Loucy (cell line): ENCODE data around the gene EPHB1.

ENCODE experiments used
- EZH2phosphoT487 ChIP-seq: fragments of 200-600 bp; IDR thresholded peaks from 2 replicates; pipeline ENCODE4 v1.6.1; 2018; ENCODE audit warnings: antibody characterized with exemption, mild to moderate bottlenecking, moderate library complexity, borderline replicate concordance
- TF ChIP-seq, protein P1 (sequence below): fragments of 200-600 bp; sonication (generic); conservative IDR thresholded peaks from 2 replicates; pipeline ENCODE4 v1.5.1; 2014; ENCODE audit warnings: mild to moderate bottlenecking, antibody characterized with exemption, low read length

DNA sequence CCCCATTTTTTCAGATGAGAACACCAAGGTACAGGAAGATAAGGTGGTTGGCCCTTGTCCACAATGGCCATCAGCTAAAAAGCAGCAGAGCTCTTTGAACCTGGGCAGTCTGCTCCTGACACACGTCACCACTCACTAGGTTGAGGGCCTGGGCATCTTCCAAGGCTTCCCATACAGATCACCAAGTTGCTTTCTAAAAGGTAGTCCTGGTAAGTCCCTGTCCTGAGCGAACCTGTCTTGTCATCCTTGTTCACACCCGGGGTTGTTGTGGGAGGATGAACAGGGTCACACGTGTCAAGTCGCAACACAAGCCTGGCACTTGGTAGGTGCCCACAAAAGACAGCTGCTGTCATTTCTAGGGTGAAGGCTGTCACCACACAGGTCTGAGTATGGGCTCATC lies 260.4 kb downstream of the EPHB1 start:
- TF ChIP-seq, protein P1, sequence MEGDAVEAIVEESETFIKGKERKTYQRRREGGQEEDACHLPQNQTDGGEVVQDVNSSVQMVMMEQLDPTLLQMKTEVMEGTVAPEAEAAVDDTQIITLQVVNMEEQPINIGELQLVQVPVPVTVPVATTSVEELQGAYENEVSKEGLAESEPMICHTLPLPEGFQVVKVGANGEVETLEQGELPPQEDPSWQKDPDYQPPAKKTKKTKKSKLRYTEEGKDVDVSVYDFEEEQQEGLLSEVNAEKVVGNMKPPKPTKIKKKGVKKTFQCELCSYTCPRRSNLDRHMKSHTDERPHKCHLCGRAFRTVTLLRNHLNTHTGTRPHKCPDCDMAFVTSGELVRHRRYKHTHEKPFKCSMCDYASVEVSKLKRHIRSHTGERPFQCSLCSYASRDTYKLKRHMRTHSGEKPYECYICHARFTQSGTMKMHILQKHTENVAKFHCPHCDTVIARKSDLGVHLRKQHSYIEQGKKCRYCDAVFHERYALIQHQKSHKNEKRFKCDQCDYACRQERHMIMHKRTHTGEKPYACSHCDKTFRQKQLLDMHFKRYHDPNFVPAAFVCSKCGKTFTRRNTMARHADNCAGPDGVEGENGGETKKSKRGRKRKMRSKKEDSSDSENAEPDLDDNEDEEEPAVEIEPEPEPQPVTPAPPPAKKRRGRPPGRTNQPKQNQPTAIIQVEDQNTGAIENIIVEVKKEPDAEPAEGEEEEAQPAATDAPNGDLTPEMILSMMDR, result no peak
- TF ChIP-seq EZH2phosphoT487, result no peak
